Loucy (cell line): ENCODE results near the gene MOV10.

Experiments used
- H2AFZ ChIP-seq: fragments of 200-600 bp; sonication (generic); 2 replicates; pipeline ENCODE4 v1.6.0; 2016; ENCODE audit warnings: antibody characterized with exemption, mild to moderate bottlenecking, low read length, moderate library complexity
- H3F3A ChIP-seq: fragments of 200-600 bp; 2 replicates; pipeline ENCODE4 v1.6.0; 2016; ENCODE audit warnings: antibody characterized with exemption, low read depth, mild to moderate bottlenecking
- H3K27me3 ChIP-seq: fragments of 200-600 bp; sonication (generic); 2 replicates; pipeline ENCODE4 v1.6.1; 2014; ENCODE audit warnings: low read length, mild to moderate bottlenecking; ENCODE audit not compliant: insufficient read depth, poor library complexity, severe bottlenecking
- H3K36me3 ChIP-seq: fragments of 200-600 bp; sonication (generic); 2 replicates; pipeline ENCODE4 v1.6.1; 2016; ENCODE audit warnings: low read length; ENCODE audit not compliant: insufficient read depth
- H3K4me1 ChIP-seq: fragments of 200-600 bp; sonication (generic); 2 replicates; pipeline ENCODE4 v1.5.1; 2014; ENCODE audit warnings: low read length, mild to moderate bottlenecking; ENCODE audit not compliant: insufficient read depth, poor library complexity, severe bottlenecking
- H3K4me2 ChIP-seq: fragments of 200-600 bp; sonication (generic); 2 replicates; pipeline ENCODE4 v1.6.0; 2014; ENCODE audit warnings: antibody characterized with exemption, low read length, low read depth, mild to moderate bottlenecking; ENCODE audit not compliant: poor library complexity, severe bottlenecking
- H3K4me3 ChIP-seq: fragments of 200-600 bp; sonication (generic); 2 replicates; pipeline ENCODE4 v1.5.1; 2014; ENCODE audit warnings: low read length, mild to moderate bottlenecking, mixed read lengths; ENCODE audit not compliant: poor library complexity, severe bottlenecking
- H3K79me2 ChIP-seq: fragments of 200-600 bp; sonication (generic); 2 replicates; pipeline ENCODE4 v1.6.1; 2014; ENCODE audit warnings: low read length; ENCODE audit not compliant: insufficient read depth
- H3K9ac ChIP-seq: fragments of 200-600 bp; sonication (generic); 2 replicates; pipeline ENCODE4 v1.6.0; 2014; ENCODE audit warnings: mild to moderate bottlenecking, low read depth, low read length, moderate library complexity; ENCODE audit not compliant: poor library complexity, severe bottlenecking
- H3K9me2 ChIP-seq: fragments of 200-600 bp; sonication (generic); replicated peaks from 2 replicates; pipeline ENCODE4 v1.6.1; 2016; ENCODE audit warnings: low read depth, low read length, mixed read lengths
- H3K9me3 ChIP-seq: fragments of 200-600 bp; sonication (generic); 2 replicates; pipeline ENCODE4 v1.6.1; 2014; ENCODE audit warnings: mild to moderate bottlenecking, antibody characterized with exemption, low read length, low read depth; ENCODE audit not compliant: insufficient read depth
- H4K20me1 ChIP-seq: fragments of 200-600 bp; sonication (generic); 2 replicates; pipeline ENCODE4 v1.6.0; 2014; ENCODE audit warnings: antibody characterized with exemption, low read length, mild to moderate bottlenecking; ENCODE audit not compliant: insufficient read depth, poor library complexity, severe bottlenecking
- EZH2phosphoT487 ChIP-seq: fragments of 200-600 bp; IDR thresholded peaks from 2 replicates; pipeline ENCODE4 v1.6.1; 2018; ENCODE audit warnings: antibody characterized with exemption, mild to moderate bottlenecking, moderate library complexity, borderline replicate concordance
- TF ChIP-seq, protein P1 (sequence below): fragments of 200-600 bp; sonication (generic); conservative IDR thresholded peaks from 2 replicates; pipeline ENCODE4 v1.5.1; 2014; ENCODE audit warnings: mild to moderate bottlenecking, antibody characterized with exemption, low read length

Gene MOV10

DNA sequence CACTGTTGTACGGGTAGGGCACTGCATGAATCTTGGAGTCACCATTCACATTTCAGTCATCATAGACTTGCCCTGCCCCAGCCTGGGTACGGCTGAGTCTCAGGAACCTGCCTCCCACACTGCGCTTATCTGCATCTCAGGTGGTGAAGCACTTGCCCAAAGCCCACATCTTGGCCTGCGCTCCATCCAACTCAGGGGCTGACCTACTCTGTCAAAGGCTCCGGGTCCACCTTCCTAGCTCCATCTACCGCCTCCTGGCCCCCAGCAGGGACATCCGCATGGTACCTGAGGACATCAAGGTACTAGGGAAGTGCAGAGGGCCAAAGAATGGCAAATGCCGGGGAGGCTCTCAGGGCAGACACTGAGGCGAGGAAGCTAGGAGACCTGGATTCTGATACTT lies 20.8 kb downstream of the MOV10 start:
- TF ChIP-seq, protein P1, sequence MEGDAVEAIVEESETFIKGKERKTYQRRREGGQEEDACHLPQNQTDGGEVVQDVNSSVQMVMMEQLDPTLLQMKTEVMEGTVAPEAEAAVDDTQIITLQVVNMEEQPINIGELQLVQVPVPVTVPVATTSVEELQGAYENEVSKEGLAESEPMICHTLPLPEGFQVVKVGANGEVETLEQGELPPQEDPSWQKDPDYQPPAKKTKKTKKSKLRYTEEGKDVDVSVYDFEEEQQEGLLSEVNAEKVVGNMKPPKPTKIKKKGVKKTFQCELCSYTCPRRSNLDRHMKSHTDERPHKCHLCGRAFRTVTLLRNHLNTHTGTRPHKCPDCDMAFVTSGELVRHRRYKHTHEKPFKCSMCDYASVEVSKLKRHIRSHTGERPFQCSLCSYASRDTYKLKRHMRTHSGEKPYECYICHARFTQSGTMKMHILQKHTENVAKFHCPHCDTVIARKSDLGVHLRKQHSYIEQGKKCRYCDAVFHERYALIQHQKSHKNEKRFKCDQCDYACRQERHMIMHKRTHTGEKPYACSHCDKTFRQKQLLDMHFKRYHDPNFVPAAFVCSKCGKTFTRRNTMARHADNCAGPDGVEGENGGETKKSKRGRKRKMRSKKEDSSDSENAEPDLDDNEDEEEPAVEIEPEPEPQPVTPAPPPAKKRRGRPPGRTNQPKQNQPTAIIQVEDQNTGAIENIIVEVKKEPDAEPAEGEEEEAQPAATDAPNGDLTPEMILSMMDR, result no peak
- TF ChIP-seq EZH2phosphoT487, result no peak
- peaks cover 9% of the 10 kb centered on the region for H4K20me1 ChIP-seq
- H3K4me2 ChIP-seq, result no peak overlapping the region
- H3F3A ChIP-seq, result no peaks in the 10 kb centered on the region
- H3K4me1 ChIP-seq, result peaks cover 16% of the 10 kb centered on the region
- H3K36me3 ChIP-seq, result peaks cover 84% of the 10 kb centered on the region; the same call in 1 of the 2 replicates
- H3K79me2 ChIP-seq, result no peaks in the 10 kb centered on the region
- H3K4me3 ChIP-seq, result no peak overlapping the region
- no peak overlapping the region for H3K9ac ChIP-seq
- H2AFZ ChIP-seq, result no peak overlapping the region
- no peaks in the 10 kb centered on the region for H3K27me3 ChIP-seq
- no peaks in the 10 kb centered on the region for H3K9me3 ChIP-seq
- no peaks in the 10 kb centered on the region for H3K9me2 ChIP-seq

DNA sequence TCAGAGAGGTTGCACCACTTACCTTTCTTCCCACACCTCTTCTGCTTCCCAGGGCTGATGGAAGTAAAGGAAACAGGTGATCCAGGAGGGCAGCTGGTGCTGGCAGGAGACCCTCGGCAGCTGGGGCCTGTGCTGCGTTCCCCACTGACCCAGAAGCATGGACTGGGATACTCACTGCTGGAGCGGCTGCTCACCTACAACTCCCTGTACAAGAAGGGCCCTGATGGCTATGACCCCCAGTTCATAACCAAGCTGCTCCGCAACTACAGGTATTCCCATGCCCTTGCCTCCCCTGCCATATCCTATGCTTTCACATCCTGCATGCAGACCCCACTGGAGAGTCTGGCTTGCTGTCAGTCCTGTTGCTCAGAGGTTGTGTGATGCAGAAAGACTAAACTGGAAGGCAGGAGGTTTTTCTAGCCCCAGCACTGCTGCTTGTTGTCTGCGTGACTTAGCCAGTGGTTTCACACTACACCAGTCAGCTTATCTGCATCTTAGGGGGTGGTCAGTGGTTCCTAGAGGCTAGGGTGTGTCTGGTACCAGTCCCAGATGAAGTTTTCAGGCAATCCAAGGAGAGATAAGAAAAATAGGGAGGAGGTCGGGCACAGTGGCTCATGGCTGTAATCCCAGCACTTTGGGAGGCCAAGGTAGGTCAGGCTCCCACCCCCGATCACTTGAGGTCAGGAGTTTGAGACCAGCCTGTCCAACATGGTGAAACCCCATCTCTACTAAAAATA lies 22.3 kb downstream of the MOV10 start:
- Histone ChIP-seq H3K4me3 (no peak overlapping the region), H4K20me1 (peaks cover 21% of the 10 kb centered on the region), H2AFZ (no peak overlapping the region), H3K9me3 (no peaks in the 10 kb centered on the region), H3K9me2 (no peaks in the 10 kb centered on the region), H3K4me1 (peaks cover 30% of the 10 kb centered on the region), H3K79me2 (no peaks in the 10 kb centered on the region; the same call in 1 of the 2 replicates), H3F3A (no peaks in the 10 kb centered on the region), H3K27me3 (no peaks in the 10 kb centered on the region), H3K9ac (no peak overlapping the region), H3K36me3 (peaks cover 76% of the 10 kb centered on the region; the same call in 1 of the 2 replicates), H3K4me2 (no peak overlapping the region)
- TF ChIP-seq EZH2phosphoT487, result no peak
- TF ChIP-seq, protein P1, result no peak

DNA sequence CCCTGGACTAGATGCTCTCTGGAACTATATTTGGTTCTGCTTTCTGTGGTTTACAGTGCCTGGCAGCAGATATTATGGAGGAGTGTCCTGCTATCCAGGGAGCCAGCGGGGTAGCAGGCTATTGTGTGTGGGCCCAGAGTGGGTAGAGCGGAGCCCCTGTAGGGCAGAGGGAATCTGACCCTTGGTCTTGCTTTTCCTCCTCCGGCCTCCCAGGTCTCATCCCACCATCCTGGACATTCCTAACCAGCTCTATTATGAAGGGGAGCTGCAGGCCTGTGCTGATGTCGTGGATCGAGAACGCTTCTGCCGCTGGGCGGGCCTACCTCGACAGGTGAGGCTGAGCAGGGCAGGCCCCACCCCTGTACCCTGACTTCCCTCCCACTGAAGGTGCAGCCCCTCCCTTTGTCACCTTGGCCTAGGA lies 23.3 kb downstream of the MOV10 start:
- no peaks in the 10 kb centered on the region for H3K9me2 ChIP-seq
- H3K4me3 ChIP-seq, result no peak overlapping the region
- peaks cover 9% of the 10 kb centered on the region for H3K79me2 ChIP-seq
- H3K9ac ChIP-seq, result no peak overlapping the region
- H3K9me3 ChIP-seq, result no peaks in the 10 kb centered on the region
- no peak for TF ChIP-seq EZH2phosphoT487
- TF ChIP-seq, protein P1, result no peak
- H3F3A ChIP-seq, result no peaks in the 10 kb centered on the region
- H3K4me2 ChIP-seq, result no peak overlapping the region
- peaks cover 72% of the 10 kb centered on the region; the same call in 1 of the 2 replicates for H3K36me3 ChIP-seq
- no peaks in the 10 kb centered on the region for H3K27me3 ChIP-seq
- peaks cover 36% of the 10 kb centered on the region for H3K4me1 ChIP-seq
- peaks cover 29% of the 10 kb centered on the region for H4K20me1 ChIP-seq
- H2AFZ ChIP-seq, result no peak overlapping the region
